ENCODE results near the gene CACNA1B. TPM values are rescaled to one million over a fixed set of nuclear protein-coding genes. Genes with fewer than 3 reads are reported as not detected.
A peak's percentile ranks its signal among the peaks of the same experiment; 100 is the strongest.

CACNA1B gene
- total RNA-seq, 1 experiment from 2014 or later = 7.8 TPM

DNA sequence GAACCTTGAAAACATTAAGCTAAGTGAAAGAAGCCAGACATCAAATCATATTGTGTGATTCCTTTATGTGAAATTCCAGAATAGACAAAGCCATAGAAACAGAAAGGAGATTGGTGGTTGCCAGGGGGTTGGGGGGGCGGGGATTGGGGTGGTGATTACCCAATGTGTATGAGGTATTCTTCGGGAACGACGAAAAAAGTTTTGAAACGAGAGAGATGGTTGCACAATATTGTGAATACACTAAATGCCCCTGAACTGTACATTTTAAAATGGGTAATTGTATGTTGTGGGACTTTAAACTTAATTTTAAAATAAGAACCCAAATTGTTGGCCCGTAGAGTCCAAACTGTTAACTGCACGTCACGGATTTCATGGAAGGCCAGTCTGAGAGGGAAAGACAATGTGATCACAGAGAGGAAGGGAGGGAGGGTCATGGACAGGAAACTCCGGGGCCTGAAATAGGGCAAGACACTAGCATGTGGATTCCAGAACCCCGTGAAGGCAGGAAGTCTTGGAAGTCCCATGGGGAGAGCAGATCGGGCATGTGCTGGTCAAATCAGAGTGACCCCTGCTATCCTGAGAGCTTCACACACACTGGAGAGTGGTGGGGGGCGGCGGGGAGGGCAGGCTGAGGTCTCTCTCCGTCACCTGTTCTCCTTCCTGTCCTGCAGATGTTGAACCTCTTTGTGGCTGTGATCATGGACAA is 218.4 kb downstream of the CACNA1B start:
- peaks cover 34 to 51% of the 10 kb centered on the region in 2 experiments for H3K9me3 Mint-ChIP-seq
- H3K79me2 ChIP-seq (ENCODE audit: insufficient read depth, low read length) = no peaks in the 10 kb centered on the region
- no peak overlapping the region; a peak in 1 of 5 replicates for H3K4me3 Mint-ChIP-seq
- H3K14ac ChIP-seq (ENCODE audit: insufficient read depth, low read length) = no peak overlapping the region
- no peak overlapping the region for H4K8ac ChIP-seq (replicated peaks; ENCODE audit: insufficient read length, low read depth, low read length)
- no peak overlapping the region for H3K56ac ChIP-seq (ENCODE audit: insufficient read length, low read depth, low read length)
- H3K27ac Mint-ChIP-seq = no peak overlapping the region
- H3K79me1 ChIP-seq (ENCODE audit: insufficient read depth, low read depth, low read length, poor library complexity, severe bottlenecking) = no peaks in the 10 kb centered on the region
- no peaks in the 10 kb centered on the region for H3K27me3 Mint-ChIP-seq (ENCODE audit: low read depth)
- H4K5ac ChIP-seq (ENCODE audit: insufficient read length, low read depth, low read length) = no peak overlapping the region
- H2AK5ac ChIP-seq (ENCODE audit: insufficient read length, low read length) = no peak overlapping the region
- H2AFZ ChIP-seq (ENCODE audit: low read length) = no peak overlapping the region
- H3K27me3 ChIP-seq (ENCODE audit: insufficient read depth, low read length) = no peaks in the 10 kb centered on the region
- no peak overlapping the region for H2BK15ac ChIP-seq (ENCODE audit: low read depth, low read length)
- no CpG with 5 or more reads among the region's 14 CpGs for WGBS (ENCODE audit: extremely low coverage, insufficient read length, low lambda C conversion rate)
- H3T11ph ChIP-seq (ENCODE audit: low read length) = no peak overlapping the region
- no peak overlapping the region for H2BK5ac ChIP-seq (ENCODE audit: insufficient read length, low read length)
- no peaks in the 10 kb centered on the region for H3K23me2 ChIP-seq (ENCODE audit: insufficient read length, low read depth, low read length, poor library complexity, severe bottlenecking)
- DNase-seq = peak; percentile 12
- no peak overlapping the region for H2BK12ac ChIP-seq (ENCODE audit: insufficient read length, low read depth, low read length)
- no peak overlapping the region for H4K91ac ChIP-seq (ENCODE audit: insufficient read length, low read depth, low read length)
- no peak overlapping the region for H3K18ac ChIP-seq (ENCODE audit: insufficient read length, low read depth, low read length)
- no peak overlapping the region for H3K9ac ChIP-seq (ENCODE audit: extremely low read depth, insufficient read length, low read length)
- H3K9me3 ChIP-seq (ENCODE audit: control insufficient read depth, low read depth, low read length) = no peaks in the 10 kb centered on the region
- TF ChIP-seq, protein P1, sequence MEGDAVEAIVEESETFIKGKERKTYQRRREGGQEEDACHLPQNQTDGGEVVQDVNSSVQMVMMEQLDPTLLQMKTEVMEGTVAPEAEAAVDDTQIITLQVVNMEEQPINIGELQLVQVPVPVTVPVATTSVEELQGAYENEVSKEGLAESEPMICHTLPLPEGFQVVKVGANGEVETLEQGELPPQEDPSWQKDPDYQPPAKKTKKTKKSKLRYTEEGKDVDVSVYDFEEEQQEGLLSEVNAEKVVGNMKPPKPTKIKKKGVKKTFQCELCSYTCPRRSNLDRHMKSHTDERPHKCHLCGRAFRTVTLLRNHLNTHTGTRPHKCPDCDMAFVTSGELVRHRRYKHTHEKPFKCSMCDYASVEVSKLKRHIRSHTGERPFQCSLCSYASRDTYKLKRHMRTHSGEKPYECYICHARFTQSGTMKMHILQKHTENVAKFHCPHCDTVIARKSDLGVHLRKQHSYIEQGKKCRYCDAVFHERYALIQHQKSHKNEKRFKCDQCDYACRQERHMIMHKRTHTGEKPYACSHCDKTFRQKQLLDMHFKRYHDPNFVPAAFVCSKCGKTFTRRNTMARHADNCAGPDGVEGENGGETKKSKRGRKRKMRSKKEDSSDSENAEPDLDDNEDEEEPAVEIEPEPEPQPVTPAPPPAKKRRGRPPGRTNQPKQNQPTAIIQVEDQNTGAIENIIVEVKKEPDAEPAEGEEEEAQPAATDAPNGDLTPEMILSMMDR (conservative IDR thresholded peaks at IDR 0.05) = no peak
- no peak overlapping the region for H3K4ac ChIP-seq (ENCODE audit: low read depth, low read length)
- H3K36me3 Mint-ChIP-seq (ENCODE audit: insufficient read depth in 1 of 3, low read depth in 3 of 3) = peaks cover 33 to 44% (median 43%) of the 10 kb centered on the region in 3 experiments
- H2BK120ac ChIP-seq (ENCODE audit: low read depth, low read length, poor library complexity, severe bottlenecking) = no peak overlapping the region
- no peak overlapping the region for H2BK20ac ChIP-seq (ENCODE audit: low read depth, low read length, poor library complexity, severe bottlenecking)
- H3K4me2 ChIP-seq (ENCODE audit: insufficient read depth, insufficient read length, low read length) = no peak overlapping the region
- no peak overlapping the region for H3K23ac ChIP-seq (ENCODE audit: insufficient read length, low read depth, low read length)
- no peak overlapping the region for H3K27ac ChIP-seq (ENCODE audit: insufficient read length, low read depth, low read length)
- peaks cover 0 to 2% of the 10 kb centered on the region in 2 experiments; a peak in 1 of 4 replicates for H3K4me1 Mint-ChIP-seq
- no peaks in the 10 kb centered on the region for H4K20me1 ChIP-seq (ENCODE audit: control insufficient read depth, insufficient read depth, insufficient read length)
- no peaks in the 10 kb centered on the region for H3K4me1 ChIP-seq (ENCODE audit: insufficient read depth, low read length)
